ENCODE results near the gene CDKL1.
A peak's percentile ranks its signal among the peaks of the same experiment; 100 is the strongest.

CDKL1 gene

GRCh38 chr14:50311337-50311971 lies 85.2 kb downstream of the CDKL1 start:
- no peak for DNase-seq
- H3K27ac ChIP-seq = peak overlapping the region; percentile 86 to 87
- no peaks in the 10 kb centered on the region for H3K36me3 ChIP-seq
- no peaks in the 10 kb centered on the region for H3K27me3 ChIP-seq
- peaks cover 0 to 20% (median 12%) of the 10 kb centered on the region in 4 donors for H3K4me1 ChIP-seq
- peak overlapping the region; percentile 73 to 84 for H3K4me3 ChIP-seq
- intact Hi-C loops (cut with DNase I; ENCODE audit: low total_unique reads) = loop anchor here (5.0 kb wide), 1 partner anchor 79 kb away; the partner anchor contains the start of gene SOS2
- no peaks in the 10 kb centered on the region for H3K9me3 ChIP-seq
- TF ChIP-seq CTCF (IDR thresholded peaks at IDR 0.05) = peak in 1 of 2 experiments; percentile 45

- intact Hi-C loops (cut with DNase I; ENCODE audit: low total_unique reads) = loop anchor here (5.0 kb wide), 1 partner anchor 78 kb away; the partner anchor contains the start of gene SOS2
- no peak for DNase-seq
- Histone ChIP-seq H3K27me3 (no peaks in the 10 kb centered on the region), H3K4me3 (no peak overlapping the region), H3K36me3 (no peaks in the 10 kb centered on the region), H3K4me1 (peaks cover 0 to 20% (median 12%) of the 10 kb centered on the region in 4 donors), H3K27ac (no peak overlapping the region), H3K9me3 (no peaks in the 10 kb centered on the region)
- no peak for TF ChIP-seq CTCF (IDR thresholded peaks at IDR 0.05)
Measured at GRCh38 chr14:50310445-50310844, 86.2 kb downstream of the CDKL1 start.

GRCh38 chr14:50308363-50308915 lies 88.2 kb downstream of the CDKL1 start:
- no peaks in the 10 kb centered on the region for H3K9me3 ChIP-seq
- no peak for DNase-seq
- TF ChIP-seq CTCF (IDR thresholded peaks at IDR 0.05) = no peak
- H3K4me1 ChIP-seq = peaks cover 0 to 20% (median 11%) of the 10 kb centered on the region in 4 donors
- H3K27ac ChIP-seq = no peak overlapping the region
- H3K27me3 ChIP-seq = no peaks in the 10 kb centered on the region
- H3K4me3 ChIP-seq = no peak overlapping the region
- intact Hi-C loops (cut with DNase I; ENCODE audit: low total_unique reads) = no loop called here
- H3K36me3 ChIP-seq = no peaks in the 10 kb centered on the region

GRCh38 chr14:50303744-50304471 lies 92.8 kb downstream of the CDKL1 start:
- DNase-seq = no peak
- H3K4me3 ChIP-seq = no peak overlapping the region
- H3K4me1 ChIP-seq = no peaks in the 10 kb centered on the region
- H3K9me3 ChIP-seq = no peaks in the 10 kb centered on the region
- no peaks in the 10 kb centered on the region for H3K36me3 ChIP-seq
- no peak for TF ChIP-seq CTCF (IDR thresholded peaks at IDR 0.05)
- no peaks in the 10 kb centered on the region for H3K27me3 ChIP-seq
- H3K27ac ChIP-seq = no peak overlapping the region
- intact Hi-C loops (cut with DNase I; ENCODE audit: low total_unique reads) = no loop called here

GRCh38 chr14:50301914-50302313 lies 94.8 kb downstream of the CDKL1 start:
- H3K27ac ChIP-seq = no peak overlapping the region
- no peaks in the 10 kb centered on the region for H3K36me3 ChIP-seq
- TF ChIP-seq CTCF (IDR thresholded peaks at IDR 0.05) = no peak
- no peak for DNase-seq
- H3K4me1 ChIP-seq = no peaks in the 10 kb centered on the region
- no peaks in the 10 kb centered on the region for H3K9me3 ChIP-seq
- no peak overlapping the region for H3K4me3 ChIP-seq
- no peaks in the 10 kb centered on the region for H3K27me3 ChIP-seq
- intact Hi-C loops (cut with DNase I; ENCODE audit: low total_unique reads) = no loop called here

Measured in tibial artery (tissue), 4 donors.